ENCODE results near the gene NAA16.
A peak's percentile ranks its signal among the peaks of the same experiment; 100 is the strongest.

- TF ChIP-seq CTCF (IDR thresholded peaks at IDR 0.05; ENCODE audit: insufficient read depth, low read length) (no peak), GABPA (IDR thresholded peaks at IDR 0.05; ENCODE audit: low read depth) (peak; percentile 100), POLR2AphosphoS5 (IDR thresholded peaks at IDR 0.05; ENCODE audit: low read depth) (peak; percentile 69; the same call in 1 of the 2 replicates)
Measured at GRCh38 chr13:41263261-41263971, 47.7 kb upstream of the NAA16 start, which contains the start of gene MTRF1.
